Measurements from ENCODE around the gene PRSS12.
A peak's percentile ranks its signal among the peaks of the same experiment; 100 is the strongest.
"Not testable (repeated sequence)": the region's sequence is repeated elsewhere in the genome, so short reads cannot be mapped to it uniquely, and the experiment has no call there.

PRSS12 gene

DNA sequence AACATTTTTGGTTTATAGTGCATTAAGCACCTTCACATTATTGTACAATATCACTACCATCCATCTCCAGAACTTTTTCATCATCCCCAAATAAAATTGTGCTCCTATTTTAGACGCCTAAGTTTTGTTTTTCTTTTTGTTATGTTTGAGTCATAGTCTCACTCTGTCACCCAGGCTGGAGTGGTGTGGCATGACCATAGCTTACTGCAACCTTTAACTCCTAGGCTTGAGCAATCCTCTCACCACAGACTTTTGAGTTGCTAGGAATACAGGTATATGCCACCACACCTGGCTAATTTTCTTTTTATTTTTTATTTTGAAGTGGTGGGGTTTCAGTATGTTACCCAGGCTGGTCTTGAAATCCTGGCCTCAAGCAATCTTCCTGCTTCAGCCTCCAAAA lies 33.9 kb downstream of the PRSS12 start:
- DNase-seq, result no peak

DNA sequence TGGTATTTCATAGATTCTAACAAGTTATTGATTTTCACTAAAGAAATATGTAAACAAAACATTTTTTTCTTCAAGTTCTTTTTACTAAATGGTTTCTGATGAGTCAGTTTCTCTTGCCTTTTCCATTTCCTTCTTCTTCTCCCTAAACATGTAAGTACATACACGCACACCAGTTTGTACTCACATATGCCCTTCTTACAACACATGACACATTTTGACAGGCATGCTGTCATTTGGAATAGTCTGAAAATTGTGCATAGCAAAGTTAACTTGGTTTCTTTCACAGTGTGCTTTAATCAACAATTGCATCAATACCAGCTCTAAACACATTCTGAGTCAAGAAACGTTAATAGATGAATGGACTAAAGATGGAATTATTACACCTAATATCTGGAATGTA lies 35.1 kb downstream of the PRSS12 start:
- no peak for DNase-seq

DNA sequence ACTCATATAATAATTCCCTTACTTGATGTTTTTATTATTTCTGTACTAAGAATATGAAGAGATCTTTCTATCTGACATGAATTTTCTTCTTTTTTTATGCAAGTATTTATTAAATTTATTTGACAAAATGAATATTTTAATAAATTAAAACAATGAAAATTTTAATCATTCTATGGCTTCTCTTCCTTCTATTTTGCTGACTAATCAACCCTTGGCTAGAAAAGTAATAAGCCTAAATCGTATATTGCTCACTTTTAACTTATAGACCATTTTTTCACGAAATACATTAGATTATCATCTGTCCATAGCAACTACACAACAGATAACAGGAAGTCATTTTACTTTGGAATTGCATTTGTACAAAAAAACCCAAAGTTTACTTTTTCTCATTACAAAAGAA lies 38.6 kb downstream of the PRSS12 start:
- DNase-seq, result no peak

DNA sequence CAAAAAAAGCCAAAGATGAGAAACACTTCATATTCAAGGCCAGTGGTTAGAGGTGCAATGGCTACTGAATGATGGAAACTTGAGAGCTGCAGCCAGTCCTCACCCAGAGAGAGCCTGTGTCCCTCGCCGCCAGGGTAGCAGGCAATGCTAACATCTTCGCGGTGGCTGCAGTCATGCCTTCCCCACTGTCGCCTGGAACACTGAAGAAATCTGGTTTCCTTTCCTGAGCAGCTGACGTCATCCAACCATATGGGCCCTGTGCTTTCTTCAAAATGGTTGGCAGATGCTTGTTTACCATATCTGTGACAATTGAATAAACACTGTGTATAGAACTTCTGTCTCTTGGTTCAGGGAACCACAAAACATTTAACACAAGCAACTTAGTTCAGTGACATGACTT lies 39.7 kb downstream of the PRSS12 start:
- DNase-seq, result peak; percentile 18

DNA sequence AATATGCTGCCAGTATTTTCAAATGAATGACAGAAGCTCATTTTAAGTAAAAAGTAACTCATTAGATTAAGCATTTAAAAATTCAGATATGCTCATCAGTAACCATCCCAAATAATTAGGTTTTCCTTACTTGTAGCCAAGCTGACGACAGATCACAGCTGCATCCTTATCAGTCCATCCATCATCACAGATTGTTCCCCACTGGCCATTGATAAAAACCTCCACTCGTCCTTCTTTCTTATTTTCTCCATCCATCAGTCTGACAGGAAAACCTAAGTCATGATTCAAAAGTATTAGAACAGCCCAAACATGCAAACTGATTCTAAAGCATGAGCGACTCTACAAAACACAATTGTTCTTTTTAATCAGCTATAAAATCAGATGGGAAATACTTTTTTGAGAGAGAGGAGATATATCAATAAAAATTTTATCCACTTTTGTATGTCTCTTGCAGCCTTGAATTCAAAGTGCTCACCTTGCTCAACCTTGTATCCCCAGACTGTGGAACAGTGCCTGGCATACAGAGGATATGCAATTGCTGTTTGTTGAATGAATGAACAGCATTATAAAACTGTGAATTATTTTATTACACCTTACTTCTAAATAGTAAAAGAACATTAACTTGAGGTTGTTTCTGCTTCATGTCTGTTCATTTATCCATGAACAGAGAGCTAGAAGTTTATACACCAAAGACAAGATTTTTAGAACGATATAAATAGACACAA lies 44.3 kb downstream of the PRSS12 start:
- no peak for DNase-seq

DNA sequence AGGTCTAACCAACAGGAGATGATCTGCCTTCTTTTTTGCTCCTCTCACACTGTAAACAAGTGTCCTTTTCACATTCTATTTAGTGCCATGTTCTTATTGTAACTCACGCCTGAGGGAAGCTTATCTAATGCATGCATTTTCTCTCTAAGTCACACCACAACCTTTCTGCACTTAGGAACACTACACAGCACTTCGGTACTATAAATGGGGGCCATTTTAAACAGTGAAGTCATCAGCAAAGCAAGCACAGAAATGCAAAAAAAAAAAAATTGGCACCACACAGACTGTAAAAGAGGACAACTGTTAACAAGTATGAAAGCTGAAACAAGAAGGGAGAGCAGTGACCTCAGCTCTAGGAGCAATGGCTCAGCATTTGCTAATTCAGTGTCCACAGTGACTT lies 45.2 kb downstream of the PRSS12 start:
- no peak for DNase-seq

DNA sequence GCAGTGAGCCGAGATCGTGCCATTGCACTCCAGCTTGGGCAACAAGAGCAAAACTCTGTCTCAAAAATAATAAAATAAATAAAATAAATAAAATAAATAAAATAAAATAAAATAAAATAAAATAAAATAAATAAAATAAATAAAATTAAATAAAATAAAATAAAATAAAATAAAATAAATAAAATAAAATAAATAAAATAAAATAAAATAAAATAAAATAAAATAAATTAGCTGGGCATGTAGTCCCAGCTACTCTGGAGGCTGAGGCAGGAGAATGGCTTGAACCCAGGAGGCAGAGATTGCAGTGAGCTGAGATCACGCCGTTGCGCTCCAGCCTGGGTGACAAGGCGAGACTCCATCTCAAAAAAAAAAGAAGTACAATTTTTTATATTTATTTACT lies 53.2 kb downstream of the PRSS12 start:
- DNase-seq, result not testable (repeated sequence)

DNA sequence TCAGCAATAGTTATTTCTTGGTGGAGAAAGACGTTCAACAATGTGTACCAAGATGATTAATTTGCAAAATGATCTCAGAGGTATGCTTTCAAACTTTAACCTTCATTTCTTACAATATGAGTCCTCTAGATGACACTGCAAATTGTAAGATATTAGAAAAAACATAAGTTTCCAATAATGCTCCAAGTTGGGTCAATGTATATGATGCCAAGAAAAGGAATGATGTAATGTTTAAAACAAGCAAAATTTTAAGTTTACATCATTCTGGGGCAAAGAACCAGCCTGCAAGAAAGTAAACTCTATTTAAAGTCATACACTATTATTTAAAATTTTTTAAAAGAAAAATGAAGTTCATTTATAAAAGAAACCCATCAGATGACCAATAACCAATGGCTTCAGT lies 56.1 kb downstream of the PRSS12 start:
- no peak for DNase-seq

DNA sequence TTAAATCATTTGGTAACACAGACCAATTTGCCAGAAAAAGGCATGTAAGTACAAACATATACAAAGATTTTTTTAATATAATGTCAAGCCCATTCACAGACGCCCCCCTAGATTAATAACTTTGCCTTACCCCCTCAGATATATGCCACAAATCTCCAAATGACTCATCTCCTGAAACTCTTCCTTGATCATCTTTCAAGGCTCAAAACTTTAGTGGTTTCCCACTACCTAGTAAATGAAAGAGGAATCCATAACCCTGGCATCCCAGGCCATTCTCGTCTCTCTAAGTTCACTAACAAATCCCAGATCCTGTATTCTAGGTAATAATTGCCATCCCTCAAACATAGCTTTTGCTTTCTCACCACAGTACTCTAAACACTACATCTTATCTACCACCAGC lies 61.9 kb downstream of the PRSS12 start:
- DNase-seq, result no peak

DNA sequence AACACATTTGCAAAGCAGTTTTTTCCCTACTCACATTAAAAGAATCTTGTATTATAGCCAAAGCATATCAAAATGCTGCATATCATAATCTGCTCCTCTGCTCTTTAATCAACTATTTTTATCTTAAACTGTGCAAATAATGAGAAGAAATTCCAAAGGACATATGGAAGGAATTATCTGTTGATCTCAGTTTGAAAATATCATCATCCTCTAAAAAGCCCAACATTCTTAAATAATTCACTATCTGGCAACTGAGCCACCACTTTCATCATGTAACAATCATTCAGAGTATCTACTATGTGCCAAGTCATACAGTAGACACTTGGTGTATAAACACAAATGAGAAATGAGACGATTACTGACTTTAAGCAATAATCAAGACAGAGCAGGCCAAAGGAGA lies 63.0 kb downstream of the PRSS12 start:
- DNase-seq, result no peak

DNA sequence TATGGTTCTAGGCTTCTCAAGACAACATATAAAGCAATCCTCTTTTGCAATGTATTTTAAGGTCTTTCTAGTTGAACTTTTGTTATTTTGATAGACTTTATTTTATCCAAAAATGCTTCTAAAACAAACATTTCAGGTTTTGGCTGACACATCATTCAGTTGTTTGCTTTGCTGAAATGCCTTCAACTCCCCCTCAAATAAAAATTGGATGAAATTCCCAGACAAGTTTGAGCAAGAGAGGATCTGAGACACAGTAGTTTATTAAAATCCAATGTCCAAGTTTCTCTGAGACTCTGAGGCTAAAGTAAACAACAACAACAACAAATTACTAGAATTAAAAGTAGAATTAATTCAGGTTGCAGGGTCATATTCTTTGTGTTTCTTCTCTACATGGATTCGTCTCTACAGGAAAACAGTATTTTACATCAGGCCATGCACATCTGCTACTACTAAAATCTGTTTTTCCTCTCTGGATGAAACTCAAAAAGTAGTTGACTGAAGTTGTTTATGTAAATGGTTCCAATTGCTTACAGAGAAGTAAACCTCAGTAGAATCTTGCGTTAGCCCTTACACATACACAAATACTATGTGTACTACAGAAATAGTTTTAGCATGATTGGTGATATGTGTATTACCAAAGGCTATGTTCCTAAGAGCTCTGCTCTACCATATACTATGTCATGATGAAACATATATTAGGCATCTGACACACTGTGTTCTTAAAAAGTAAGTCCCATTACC lies 64.9 kb downstream of the PRSS12 start:
- DNase-seq, result no peak

DNA sequence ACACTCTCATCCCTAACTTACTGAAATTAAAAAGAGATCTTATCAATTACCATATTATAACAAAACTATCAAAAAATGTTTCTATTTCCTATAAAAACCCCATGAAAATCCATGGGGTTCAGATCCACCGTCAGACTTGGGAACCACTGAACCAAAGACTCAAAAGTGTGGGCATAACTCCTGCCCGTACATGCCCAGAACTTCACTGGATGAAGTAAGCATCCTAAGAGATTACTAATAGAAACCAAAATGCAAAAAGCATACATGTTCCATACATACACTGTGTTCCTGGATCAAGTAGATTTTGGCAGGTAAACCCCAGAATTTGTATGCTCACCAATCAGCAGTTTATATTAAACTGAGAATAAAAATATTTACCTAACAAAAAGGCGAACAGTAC lies 66.1 kb downstream of the PRSS12 start:
- DNase-seq, result no peak

DNA sequence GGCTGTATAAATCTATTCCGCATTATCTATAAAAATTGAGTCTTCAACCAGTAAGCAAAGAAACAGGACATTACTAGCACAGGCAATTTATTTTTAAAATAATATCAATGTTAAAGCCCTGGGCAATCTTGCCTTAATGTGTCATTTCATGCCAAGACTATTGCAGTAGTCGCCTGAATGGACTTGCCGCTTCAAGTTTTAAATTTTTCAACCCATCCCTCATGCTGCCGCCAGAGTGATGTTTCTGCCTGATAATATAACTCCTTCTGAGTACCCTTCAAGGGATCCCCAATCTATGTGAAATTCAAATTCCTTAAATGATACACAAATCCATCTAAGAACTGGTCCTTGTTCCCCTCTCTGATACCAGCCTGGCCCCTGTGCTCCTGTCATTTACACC lies 66.9 kb downstream of the PRSS12 start:
- DNase-seq, result no peak

DNA sequence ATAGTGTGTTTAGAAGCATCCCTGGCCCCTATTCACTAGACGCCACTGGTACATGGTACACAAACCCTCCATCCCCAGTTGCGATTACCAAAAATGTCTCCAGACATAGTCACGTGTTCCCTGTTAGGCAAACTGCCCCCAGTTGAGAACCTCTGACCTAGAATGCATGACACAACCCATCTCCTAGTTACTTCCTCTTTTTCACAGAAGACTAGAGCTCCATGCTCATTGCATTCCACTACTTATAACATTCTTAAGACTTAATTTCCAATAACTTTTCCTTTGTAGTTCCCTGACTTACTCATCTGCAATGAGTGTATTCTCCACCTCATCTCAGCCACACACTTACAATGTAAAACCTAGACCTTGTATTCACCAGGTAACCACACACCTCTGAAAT lies 68.6 kb downstream of the PRSS12 start:
- DNase-seq, result no peak

DNA sequence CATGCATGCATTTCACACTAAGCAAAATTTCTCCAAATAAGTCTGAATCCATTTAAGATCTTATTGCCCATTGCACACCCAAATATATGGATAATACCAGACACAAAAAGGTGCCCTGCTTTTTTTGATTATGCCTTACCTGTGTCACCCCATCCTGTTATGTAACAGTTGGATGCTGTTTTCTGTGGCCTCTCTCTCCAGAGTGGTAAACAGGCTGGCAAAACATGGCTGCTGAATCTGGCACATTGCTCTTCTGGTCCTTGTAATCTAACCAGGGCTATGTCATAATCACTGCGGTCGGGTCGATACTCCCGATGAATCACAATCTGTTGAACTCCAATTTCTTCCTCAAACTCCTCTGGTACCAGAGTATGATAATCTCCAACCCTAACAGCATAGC lies 70.1 kb downstream of the PRSS12 start:
- DNase-seq, result no peak

DNA sequence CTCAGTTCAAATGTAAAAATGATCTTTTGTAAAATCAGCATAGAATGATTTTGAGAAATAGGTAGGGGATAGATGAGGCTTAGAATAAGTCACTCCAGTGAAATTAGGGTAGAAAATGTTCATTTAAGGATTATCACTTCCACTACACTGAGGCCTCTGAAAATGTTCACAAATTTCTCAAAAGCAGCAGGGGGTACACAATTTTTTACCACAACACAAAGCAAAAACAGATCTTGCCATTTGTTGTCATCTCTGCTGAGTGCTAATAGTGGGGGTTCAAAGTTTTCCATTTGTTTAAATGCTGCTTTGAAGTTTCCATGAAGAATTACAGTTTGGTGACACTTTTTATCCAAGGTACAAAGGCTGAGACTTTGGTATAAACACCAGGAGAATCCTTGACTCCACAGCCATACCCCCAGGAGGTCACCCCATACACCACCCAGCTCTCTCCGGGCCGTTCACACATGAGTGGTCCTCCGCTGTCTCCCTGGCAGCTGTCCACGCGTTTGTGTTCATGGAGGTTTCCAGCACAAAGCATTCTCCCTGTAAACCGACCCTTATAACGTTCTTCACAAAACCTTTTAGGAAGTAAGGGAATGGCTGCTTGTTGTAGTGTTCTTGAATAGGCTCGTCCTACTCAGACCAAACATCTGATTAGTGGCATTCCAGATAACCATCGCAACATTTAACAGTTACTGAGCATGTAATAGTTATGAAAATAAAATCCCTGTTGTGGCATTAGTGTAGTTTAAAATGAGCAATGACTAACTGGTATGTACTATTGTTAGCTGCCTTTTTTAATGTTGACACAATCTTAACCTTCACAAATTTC lies 71.0 kb downstream of the PRSS12 start:
- no peak for DNase-seq

DNA sequence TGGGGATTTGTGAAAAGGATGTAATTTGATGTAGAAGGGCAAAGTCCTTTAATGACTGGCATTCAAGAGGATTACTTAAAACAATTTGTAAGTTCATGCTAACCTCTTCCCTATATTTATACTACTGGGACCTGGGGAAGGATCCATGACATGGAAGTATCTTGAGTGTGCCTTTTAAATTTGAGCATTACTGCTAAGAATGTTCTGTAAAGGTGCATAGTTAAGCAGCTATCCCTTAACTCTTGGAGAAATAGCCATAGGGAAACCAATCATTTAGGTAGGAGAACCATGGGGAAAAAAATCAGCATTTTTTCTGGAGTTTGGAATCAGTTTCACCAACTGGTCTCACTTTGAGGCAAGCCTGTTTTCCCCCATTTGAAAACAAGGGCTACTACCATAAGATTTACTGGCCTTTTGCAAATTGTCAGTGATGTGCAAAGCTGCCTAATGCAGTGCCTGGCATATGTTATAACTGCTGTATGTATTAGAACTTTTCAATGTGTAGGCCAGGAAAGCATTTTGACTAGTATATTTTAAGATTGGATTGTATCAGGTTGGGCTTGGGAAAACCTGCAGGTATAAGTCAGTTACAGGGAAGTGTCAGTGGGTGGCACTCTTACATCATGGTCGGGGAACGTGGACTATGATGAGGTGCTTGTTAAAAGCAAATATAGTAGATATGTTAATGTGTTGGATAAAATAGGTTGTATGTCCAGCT lies 72.1 kb downstream of the PRSS12 start:
- peak; percentile 38 for DNase-seq

DNA sequence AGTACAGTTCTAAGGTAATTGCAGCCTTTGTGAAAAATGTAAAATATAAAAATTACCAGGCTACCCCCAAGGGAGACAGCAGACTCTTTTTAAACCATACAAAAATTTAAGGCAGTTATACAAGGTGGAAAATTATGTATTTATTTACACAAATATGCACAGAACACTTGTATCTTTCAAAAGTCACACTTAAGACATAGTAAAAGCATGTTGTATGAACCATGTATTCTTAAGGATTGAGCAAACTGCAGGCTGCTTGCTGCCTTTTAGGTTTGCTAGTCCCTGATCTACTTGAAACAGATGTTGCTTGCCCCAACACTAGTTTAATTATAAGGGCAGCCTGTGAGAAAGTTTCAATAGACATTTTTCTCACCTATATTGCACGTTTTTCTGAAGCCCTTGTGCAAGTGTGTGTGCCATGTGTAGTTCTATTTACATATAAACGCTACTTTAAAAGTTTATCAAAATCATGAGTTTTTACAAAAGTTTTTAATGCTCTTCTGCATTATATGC lies 72.8 kb downstream of the PRSS12 start:
- no peak for DNase-seq

DNA sequence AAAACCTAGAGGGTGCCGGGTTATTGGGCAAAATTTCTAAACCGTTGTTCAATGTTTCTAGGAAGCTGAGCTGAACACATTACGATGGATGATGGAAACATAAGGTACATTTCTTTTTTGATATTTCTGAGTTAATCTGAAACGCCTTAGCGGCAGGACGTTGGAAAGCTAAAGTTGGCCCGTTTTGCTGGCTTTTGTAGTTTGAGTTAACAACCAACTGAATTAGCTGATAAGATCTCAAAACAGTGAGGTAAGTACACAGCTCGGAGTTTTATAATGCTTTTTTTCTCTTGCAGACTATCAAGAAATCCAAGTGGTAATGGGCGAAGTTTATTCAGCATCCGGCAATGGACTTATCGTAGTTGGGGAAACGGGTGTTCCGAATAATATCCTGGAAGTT lies 73.5 kb downstream of the PRSS12 start:
- no peak for DNase-seq

DNA sequence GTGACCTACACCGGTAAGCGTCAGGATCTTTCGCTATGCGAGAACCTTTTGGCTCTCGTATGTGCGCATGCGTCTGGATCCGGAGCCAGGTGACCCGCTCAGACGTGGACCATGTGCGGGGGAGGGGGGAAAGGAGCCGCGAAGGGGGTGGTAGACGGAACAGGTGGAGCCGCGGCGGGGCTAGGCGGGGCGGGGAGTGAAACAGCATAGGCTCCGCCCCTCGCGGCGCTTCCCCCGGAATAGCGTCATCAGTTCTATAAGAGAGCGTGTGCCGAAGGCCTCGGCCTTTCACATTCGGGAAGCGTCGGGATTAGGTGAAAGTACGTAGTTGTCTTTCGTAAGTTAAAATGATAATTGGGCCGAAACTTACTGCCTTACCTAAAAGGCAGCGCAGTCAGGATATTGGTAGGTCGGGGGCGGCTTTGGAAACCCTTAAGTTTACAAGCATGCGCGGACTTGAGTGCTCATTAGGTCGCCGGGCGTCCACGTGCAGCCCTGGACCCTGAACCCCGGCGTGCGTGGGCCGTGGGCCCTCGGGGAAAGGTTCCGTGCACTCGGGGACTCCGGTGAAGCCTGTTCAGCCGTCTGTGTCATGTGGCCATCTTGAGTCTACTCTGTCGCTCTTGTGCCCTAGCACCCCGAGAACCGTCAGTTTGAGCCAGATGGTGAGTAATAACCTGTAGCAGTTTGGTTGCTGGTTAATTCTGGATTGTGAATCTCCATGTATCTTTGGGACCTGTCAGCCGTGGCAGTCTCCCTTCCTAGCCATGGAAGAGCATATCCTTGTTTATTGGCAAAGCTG lies 74.1 kb downstream of the PRSS12 start:
- peak; percentile 67 for DNase-seq

DNA sequence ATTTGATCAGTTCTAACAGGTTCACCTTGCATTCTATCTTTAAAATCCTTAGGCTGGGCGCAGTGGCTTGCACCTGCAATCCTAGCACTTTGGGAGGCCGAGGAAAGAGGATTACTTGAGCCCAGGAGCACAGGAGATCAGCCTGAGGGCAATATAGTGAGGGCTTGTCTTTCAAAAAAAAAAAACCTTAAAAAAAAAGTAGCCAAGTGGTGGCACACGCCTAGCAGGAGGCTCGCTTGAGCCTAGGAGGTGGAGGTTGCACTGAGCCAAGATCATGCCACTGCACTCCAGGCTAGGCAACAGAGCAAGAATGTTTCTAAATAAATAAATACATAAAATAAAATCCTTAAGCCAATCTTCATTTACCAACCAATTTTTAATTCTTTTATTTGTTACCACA lies 75.6 kb downstream of the PRSS12 start:
- no peak for DNase-seq

DNA sequence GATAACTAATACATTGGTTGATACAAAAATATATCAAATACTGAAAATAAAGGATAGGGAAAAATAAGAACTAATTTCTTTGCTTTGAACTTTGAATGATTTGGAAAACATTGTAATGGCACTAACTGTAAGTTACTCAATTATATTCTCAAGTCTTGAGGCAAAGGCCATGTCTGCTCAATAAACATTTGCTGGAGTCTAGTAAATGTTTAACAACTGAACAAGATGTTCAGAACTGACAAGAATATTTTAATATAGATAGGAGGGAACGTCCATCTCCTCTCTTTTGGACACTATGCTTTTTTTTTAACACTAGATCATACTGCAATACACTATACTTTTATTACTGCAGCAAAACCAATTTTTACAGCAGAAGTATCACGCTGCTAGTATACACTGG lies 76.2 kb downstream of the PRSS12 start:
- no peak for DNase-seq

Measured in NCI-H524 treated with DMSO at 0.1 percent for 48 hours (cell line).